B cell (primary cell): Measurements from ENCODE around the gene ZCCHC4. TPM values are rescaled to one million over a fixed set of nuclear protein-coding genes. Genes with fewer than 3 reads are reported as not detected.

ENCODE experiments used
- ATAC-seq: fragments of 200-7000 bp; cut with Tn5 transposase; one replicate; pipeline ENCODE4 v1.10.0; 2021; ENCODE audit warnings: low read depth, mild to moderate bottlenecking, moderate number of reproducible peaks, moderate library complexity
- CTCF ChIA-PET: fragments of 350-600 bp; sonication (Branson Sonifier 250); formaldehyde crosslinking; loops from one replicate; lab custom pipeline; 2021; ENCODE audit warnings: antibody characterized with exemption, inconsistent platforms; lab: Charles Lee
- POLR2A ChIA-PET: fragments of 350-600 bp; sonication (Branson Sonifier 250); formaldehyde crosslinking; loops from one replicate; lab custom pipeline; 2021; ENCODE audit warnings: antibody characterized with exemption; lab: Charles Lee
- DNase-seq: peaks from one replicate; pipeline ENCODE4 v3.0.0; 2013
- H2AFZ ChIP-seq: 2 replicates; pipeline ENCODE4 v1.6.1; 2012; ENCODE audit warnings: mild to moderate bottlenecking, low read depth, low read length; ENCODE audit not compliant: insufficient read depth, poor library complexity, severe bottlenecking
- H3K27ac ChIP-seq, 2 donors: 1 replicate in 1 of 2; 2 replicates in 1 of 2; pipeline ENCODE4 v1.5.1; 2012 to 2013; ENCODE audit warnings: low read length in 2 of 2, mild to moderate bottlenecking in 2 of 2, moderate library complexity in 1 of 2
- H3K27me3 ChIP-seq, 4 experiments: fragments of 200-600 bp in 1 of 4; sonication (generic) in 1 of 4; replicated peaks in 1 of 4; 1 replicate in 2 of 4; 2 replicates in 2 of 4; pipeline versions ENCODE4 v1.6.1 to v1.7.0; 2013 to 2016; ENCODE audit warnings: low read length in 3 of 4, mild to moderate bottlenecking in 2 of 4, mixed read lengths in 1 of 4, moderate library complexity in 1 of 4; ENCODE audit not compliant: insufficient read depth in 4 of 4, control insufficient read depth in 3 of 4; ENCODE audit errors: control extremely low read depth in 1 of 4
- H3K36me3 ChIP-seq, 2 experiments: replicated peaks in 1 of 2; 1 replicate in 1 of 2; 2 replicates in 1 of 2; pipeline versions ENCODE4 v1.6.1 to v1.7.1; 2013; ENCODE audit warnings: low read length in 1 of 2; ENCODE audit not compliant: insufficient read depth in 2 of 2, control insufficient read depth in 1 of 2; ENCODE audit errors: control extremely low read depth in 1 of 2, extremely low read depth in 1 of 2
- H3K4me1 ChIP-seq, 2 donors: fragments of 200-600 bp in 1 of 2; sonication (generic) in 1 of 2; 1 replicate in 1 of 2; 2 replicates in 1 of 2; pipeline versions ENCODE4 v1.5.1 to v1.6.1; 2013 to 2017; ENCODE audit warnings: low read length in 2 of 2; ENCODE audit not compliant: control insufficient read depth in 2 of 2, insufficient read depth in 2 of 2
- H3K4me2 ChIP-seq: replicated peaks from 2 replicates; pipeline ENCODE3; 2012; ENCODE audit warnings: mild to moderate bottlenecking, low read depth, low read length; ENCODE audit not compliant: poor library complexity, severe bottlenecking
- H3K4me3 ChIP-seq, 5 experiments: fragments of 200-600 bp in 1 of 5; sonication (generic) in 1 of 5; 1 replicate in 3 of 5; 2 replicates in 2 of 5; pipeline versions ENCODE4 v1.5.1 to v1.7.0; 2011 to 2016; ENCODE audit warnings: low read length in 4 of 5, mild to moderate bottlenecking in 4 of 5, low read depth in 2 of 5, control low read depth in 1 of 5, moderate library complexity in 1 of 5; ENCODE audit not compliant: insufficient read depth in 1 of 5; ENCODE audit errors: control extremely low read depth in 1 of 5, extremely low read depth in 1 of 5
- H3K79me2 ChIP-seq: fragments of 200-600 bp; sonication (generic); one replicate; pipeline ENCODE4 v1.6.0; 2016; ENCODE audit warnings: low read length; ENCODE audit not compliant: control insufficient read depth, insufficient read depth
- H3K9ac ChIP-seq: fragments of 200-600 bp; sonication (generic); 2 replicates; pipeline ENCODE4 v1.6.1; 2017; ENCODE audit warnings: mild to moderate bottlenecking, low read length, moderate library complexity
- H3K9me3 ChIP-seq, 3 donors: one replicate each; pipeline versions ENCODE4 v1.6.1 to v1.7.1; 2013; ENCODE audit warnings: low read length in 2 of 3; ENCODE audit not compliant: control insufficient read depth in 2 of 3, insufficient read depth in 1 of 3; ENCODE audit errors: control extremely low read depth in 1 of 3
- H4K20me1 ChIP-seq: 2 replicates; pipeline ENCODE4 v1.6.0; 2012; ENCODE audit warnings: mild to moderate bottlenecking, low read length; ENCODE audit not compliant: insufficient read depth, control insufficient read depth, poor library complexity, severe bottlenecking
- H3K27ac Mint-ChIP-seq: one replicate; pipeline ENCODE4 v1.8.0; 2021; ENCODE audit warnings: mixed read lengths
- H3K27me3 Mint-ChIP-seq: one replicate; pipeline ENCODE4 v1.8.0; 2021; ENCODE audit warnings: mixed read lengths
- H3K4me1 Mint-ChIP-seq: one replicate; pipeline ENCODE4 v1.8.0; 2021; ENCODE audit warnings: mixed read lengths
- H3K4me3 Mint-ChIP-seq: one replicate; pipeline ENCODE4 v1.8.0; 2021; ENCODE audit warnings: mixed read lengths
- H3K9me3 Mint-ChIP-seq: one replicate; pipeline ENCODE4 v1.8.0; 2022; ENCODE audit warnings: mixed read lengths; ENCODE audit not compliant: insufficient read depth
- EZH2 ChIP-seq: IDR thresholded peaks from 2 replicates; pipeline ENCODE4 v1.6.1; 2012; ENCODE audit warnings: borderline replicate concordance, low read depth, mild to moderate bottlenecking, moderate library complexity, low read length; ENCODE audit not compliant: insufficient read depth, poor library complexity, severe bottlenecking
- WGBS: methylation state at CpG from one replicate; pipeline ENCODE4 v1.1.5; 2013; ENCODE audit warnings: missing lambda C conversion rate; ENCODE audit not compliant: insufficient coverage; 5-methylcytosine and 5-hydroxymethylcytosine counted together
- intact Hi-C: fragments of 100-400 bp; cut with micrococcal nuclease; formaldehyde crosslinking; loops from one replicate; pipeline ENCODE4 v1.10.0; 2022
- polyA plus RNA-seq: library from polyadenylated mRNA; depleted of rRNA; stranded (reverse); fragments of >200 nt; gene quantifications from 2 replicates; pipeline ENCODE4 v1.2.3, GENCODE V29; 2012
- total RNA-seq, 2 donors: library from RNA; stranded (reverse); fragments of 120-200 nt in 1 of 2; gene quantifications; 1 replicate in 1 of 2; 2 replicates in 1 of 2; pipeline versions ENCODE4 v1.2.3 to v1.2.4, GENCODE V29; 2013 to 2022
- TF ChIP-seq, protein P1 (sequence below): fragments of 200-600 bp; IDR thresholded peaks from one replicate; pipeline ENCODE4 v1.8.0; 2022; ENCODE audit warnings: antibody characterized with exemption, mild to moderate bottlenecking

The ZCCHC4 gene
- total and polyA plus RNA-seq, 2 donors (not counting 1 experiment from before 2014, with no cell fraction given), result 6.5 to 22.4 TPM

DNA sequence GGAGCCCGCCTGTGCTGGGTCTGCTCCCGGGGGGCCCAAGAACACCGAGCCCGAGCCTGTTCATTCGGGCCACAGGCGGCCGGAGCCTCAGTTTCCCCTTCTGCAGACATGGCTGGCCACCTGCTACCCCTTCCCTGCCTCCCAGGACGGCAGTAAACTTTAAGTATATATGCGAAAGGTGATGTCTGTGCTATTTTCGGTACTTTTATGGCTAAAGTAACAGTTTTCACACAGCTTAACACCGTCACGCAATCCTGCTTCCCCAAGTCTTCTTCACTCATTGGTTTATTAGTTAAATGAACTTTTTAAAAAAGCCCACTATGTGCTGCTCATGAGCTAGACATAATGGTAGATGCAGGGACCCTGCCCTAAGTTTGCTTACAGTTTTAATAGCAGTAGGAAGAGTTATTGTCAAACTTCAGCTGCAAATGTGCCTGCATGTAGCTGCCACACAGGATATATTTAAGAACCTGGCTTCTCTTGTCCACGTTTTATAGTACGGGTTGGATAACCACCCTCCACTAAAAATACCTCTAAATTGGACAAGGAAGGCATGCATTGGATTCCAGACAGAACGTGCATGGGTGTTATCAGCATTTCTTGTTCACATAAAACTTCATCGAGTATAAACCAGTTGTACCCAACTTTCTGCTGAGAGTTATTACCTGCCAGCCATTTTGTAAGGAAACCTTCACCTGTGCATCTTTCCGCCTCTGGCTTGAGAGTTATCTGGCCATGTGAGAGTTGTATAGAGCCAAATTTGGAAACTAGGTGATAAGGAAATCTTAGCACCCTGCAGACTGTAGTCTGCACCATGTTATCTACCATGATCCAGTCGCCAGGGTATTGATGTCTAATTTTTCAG, 65.2 kb downstream of the ZCCHC4 start:
- H3K4me1 Mint-ChIP-seq, result peaks cover 9% of the 10 kb centered on the region
- TF ChIP-seq, protein P1, sequence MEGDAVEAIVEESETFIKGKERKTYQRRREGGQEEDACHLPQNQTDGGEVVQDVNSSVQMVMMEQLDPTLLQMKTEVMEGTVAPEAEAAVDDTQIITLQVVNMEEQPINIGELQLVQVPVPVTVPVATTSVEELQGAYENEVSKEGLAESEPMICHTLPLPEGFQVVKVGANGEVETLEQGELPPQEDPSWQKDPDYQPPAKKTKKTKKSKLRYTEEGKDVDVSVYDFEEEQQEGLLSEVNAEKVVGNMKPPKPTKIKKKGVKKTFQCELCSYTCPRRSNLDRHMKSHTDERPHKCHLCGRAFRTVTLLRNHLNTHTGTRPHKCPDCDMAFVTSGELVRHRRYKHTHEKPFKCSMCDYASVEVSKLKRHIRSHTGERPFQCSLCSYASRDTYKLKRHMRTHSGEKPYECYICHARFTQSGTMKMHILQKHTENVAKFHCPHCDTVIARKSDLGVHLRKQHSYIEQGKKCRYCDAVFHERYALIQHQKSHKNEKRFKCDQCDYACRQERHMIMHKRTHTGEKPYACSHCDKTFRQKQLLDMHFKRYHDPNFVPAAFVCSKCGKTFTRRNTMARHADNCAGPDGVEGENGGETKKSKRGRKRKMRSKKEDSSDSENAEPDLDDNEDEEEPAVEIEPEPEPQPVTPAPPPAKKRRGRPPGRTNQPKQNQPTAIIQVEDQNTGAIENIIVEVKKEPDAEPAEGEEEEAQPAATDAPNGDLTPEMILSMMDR, result no peak
- no peak for TF ChIP-seq EZH2
- H3K79me2 ChIP-seq, result peaks cover 18% of the 10 kb centered on the region
- DNase-seq (no peak), ATAC-seq (no peak)
- H3K27ac Mint-ChIP-seq, result peak overlapping the region; percentile 82
- H2AFZ ChIP-seq, result peak overlapping the region; percentile 87
- no peaks in the 10 kb centered on the region for H4K20me1 ChIP-seq
- ChIA-PET CTCF (interaction anchor here (1.9 to 2.4 kb wide), 3 partner anchors 11 to 143 kb away, joined by 7 to 14 read pairs (median 13); partner anchors contain the start of genes PI4K2B and ZCCHC4), POLR2A (interaction anchor here (1.2 kb wide), 2 partner anchors 66 to 218 kb away, joined by 3 to 4 read pairs; partner anchors contain the start of genes SEPSECS and ZCCHC4)
- H3K27me3 ChIP-seq, result no peaks in the 10 kb centered on the region
- H3K4me1 ChIP-seq, result peaks cover 15 to 23% of the 10 kb centered on the region in 2 donors
- intact Hi-C loops, result loop anchor here (1.0 to 2.0 kb wide), 5 partner anchors 66 to 943 kb away; partner anchors contain the start of genes PI4K2B, RBPJ, SEPSECS and SMIM20
- H3K4me2 ChIP-seq, result peak overlapping the region; percentile 88
- peaks cover 0 to 3% of the 10 kb centered on the region in 2 experiments for H3K36me3 ChIP-seq
- peak overlapping the region; percentile 28 to 64 for H3K27ac ChIP-seq
- peak overlapping the region; percentile 76 to 92 (median 86) for H3K4me3 ChIP-seq
- H3K9me3 ChIP-seq, result no peaks in the 10 kb centered on the region
- no peaks in the 10 kb centered on the region for H3K9me3 Mint-ChIP-seq
- peak overlapping the region; percentile 83 for H3K9ac ChIP-seq
- H3K4me3 Mint-ChIP-seq, result no peak overlapping the region
- no peaks in the 10 kb centered on the region for H3K27me3 Mint-ChIP-seq
- WGBS, result 28% methylated on average over 10 of the region's 18 CpGs
